Smooth muscle cell (in vitro differentiated cells): ENCODE results near the gene METTL22. TPM values are rescaled to one million over a fixed set of nuclear protein-coding genes. Genes with fewer than 3 reads are reported as not detected.
A peak's percentile ranks its signal among the peaks of the same experiment; 100 is the strongest.

Source experiments
- DNase-seq: peaks from one replicate; lab custom pipeline; 2025; ENCODE audit not compliant: unreplicated experiment; lab: John Stamatoyannopoulos, UW
- H2AFZ ChIP-seq: fragments of 200-600 bp; sonication (generic); 2 replicates; pipeline ENCODE4 v1.6.0; 2016; ENCODE audit warnings: antibody characterized with exemption, low read depth, mild to moderate bottlenecking
- H3F3A ChIP-seq: fragments of 200-600 bp; sonication (generic); 2 replicates; pipeline ENCODE4 v1.6.0; 2017; ENCODE audit warnings: antibody characterized with exemption, low read depth
- H3K27ac ChIP-seq: fragments of 200-600 bp; sonication (generic); 2 replicates; pipeline ENCODE4 v1.5.1; 2016; ENCODE audit warnings: low read depth, mild to moderate bottlenecking
- H3K27me3 ChIP-seq: fragments of 200-600 bp; sonication (generic); 2 replicates; pipeline ENCODE4 v1.6.1; 2016; ENCODE audit warnings: low read depth, mild to moderate bottlenecking
- H3K36me3 ChIP-seq: fragments of 200-600 bp; sonication (generic); 2 replicates; pipeline ENCODE4 v1.5.1; 2016; ENCODE audit warnings: low read depth
- H3K4me1 ChIP-seq: fragments of 200-600 bp; sonication (generic); 2 replicates; pipeline ENCODE4 v1.5.1; 2016; ENCODE audit warnings: low read depth
- H3K4me2 ChIP-seq: fragments of 200-600 bp; sonication (generic); 2 replicates; pipeline ENCODE4 v1.6.0; 2016; ENCODE audit warnings: mild to moderate bottlenecking
- H3K4me3 ChIP-seq: fragments of 200-600 bp; sonication (generic); 2 replicates; pipeline ENCODE4 v1.5.1; 2016; ENCODE audit warnings: mild to moderate bottlenecking
- H3K79me2 ChIP-seq: fragments of 200-600 bp; sonication (generic); 2 replicates; pipeline ENCODE4 v1.6.0; 2016; ENCODE audit warnings: low read depth, mild to moderate bottlenecking
- H3K9ac ChIP-seq: fragments of 200-600 bp; sonication (generic); 2 replicates; pipeline ENCODE4 v1.6.0; 2016; ENCODE audit warnings: low read depth
- H3K9me3 ChIP-seq: fragments of 200-600 bp; sonication (generic); replicated peaks from 2 replicates; pipeline ENCODE4 v1.5.1; 2016; ENCODE audit warnings: low read depth
- H4K20me1 ChIP-seq: fragments of 200-600 bp; sonication (generic); 2 replicates; pipeline ENCODE4 v1.6.0; 2016; ENCODE audit warnings: low read depth
- CTCF ChIP-seq: fragments of 200-600 bp; sonication (generic); IDR thresholded peaks from 2 replicates; pipeline ENCODE4 v1.5.1; 2017; ENCODE audit warnings: borderline replicate concordance, mild to moderate bottlenecking, antibody characterized with exemption; ENCODE audit not compliant: insufficient read depth, poor library complexity, severe bottlenecking
- WGBS: methylation state at CpG from one replicate; pipeline ENCODE4 v1.1.7; 2016; ENCODE audit warnings: low lambda C conversion rate; 5-methylcytosine and 5-hydroxymethylcytosine counted together
- polyA plus RNA-seq: library from polyadenylated mRNA; unstranded; fragments of >200 nt; fragmentation: Nextera tagmentation; extraction: Ambion mirVana; gene quantifications from 2 replicates; pipeline ENCODE4 v1.2.1, GENCODE V29; 2016
- total RNA-seq: library from RNA; depleted of rRNA; stranded (reverse); fragments of >200 nt; gene quantifications from 2 replicates; pipeline ENCODE4 v1.2.3, GENCODE V29; 2014

The METTL22 gene
- total RNA-seq: 19.2 and 21.2 TPM in 2 replicates
- polyA plus RNA-seq: 33.0 and 37.4 TPM in 2 replicates

- peaks cover 2% of the 10 kb centered on the region for H3K36me3 ChIP-seq
- no peaks in the 10 kb centered on the region for H3F3A ChIP-seq
- H3K4me3 ChIP-seq: peak within 1 kb of the TSS; percentile 86
- peaks cover 35% of the 10 kb centered on the region for H3K79me2 ChIP-seq
- H4K20me1 ChIP-seq: peaks cover 36% of the 10 kb centered on the region
- peak within 1 kb of the TSS; percentile 99 for H3K9ac ChIP-seq
- WGBS: 1% methylated on average over 48 of the region's 51 CpGs
- H3K27me3 ChIP-seq: no peaks in the 10 kb centered on the region
- H3K4me2 ChIP-seq: peak within 1 kb of the TSS; percentile 90
- TF ChIP-seq CTCF: no peak
- H3K4me1 ChIP-seq: peaks cover 6% of the 10 kb centered on the region
- H3K27ac ChIP-seq: peak within 1 kb of the TSS; percentile 94
- H3K9me3 ChIP-seq: no peaks in the 10 kb centered on the region
- peak within 1 kb of the TSS; percentile 85 for H2AFZ ChIP-seq
- DNase-seq: peak; percentile 68
Measured at GRCh38 chr16:8621572-8622314, at the start of gene METTL22. Gene METTL22 (plus strand): TSS chr16:8621698. CDS start chr16:8625666, 3,968 bp downstream.

GRCh38 chr16:8572063-8572918, 49.2 kb upstream of the METTL22 start:
- Histone ChIP-seq H3K79me2 (no peaks in the 10 kb centered on the region), H3K27me3 (peaks cover 20% of the 10 kb centered on the region), H3K27ac (no peak overlapping the region), H3K4me3 (no peak overlapping the region), H3K36me3 (no peaks in the 10 kb centered on the region), H2AFZ (no peak overlapping the region), H4K20me1 (no peaks in the 10 kb centered on the region), H3K4me2 (no peak overlapping the region), H3K4me1 (peaks cover 7% of the 10 kb centered on the region), H3F3A (no peaks in the 10 kb centered on the region), H3K9ac (no peak overlapping the region), H3K9me3 (no peaks in the 10 kb centered on the region)
- 84% methylated on average over 11 of the region's 11 CpGs for WGBS
- no peak for TF ChIP-seq CTCF
- DNase-seq: no peak

DNA sequence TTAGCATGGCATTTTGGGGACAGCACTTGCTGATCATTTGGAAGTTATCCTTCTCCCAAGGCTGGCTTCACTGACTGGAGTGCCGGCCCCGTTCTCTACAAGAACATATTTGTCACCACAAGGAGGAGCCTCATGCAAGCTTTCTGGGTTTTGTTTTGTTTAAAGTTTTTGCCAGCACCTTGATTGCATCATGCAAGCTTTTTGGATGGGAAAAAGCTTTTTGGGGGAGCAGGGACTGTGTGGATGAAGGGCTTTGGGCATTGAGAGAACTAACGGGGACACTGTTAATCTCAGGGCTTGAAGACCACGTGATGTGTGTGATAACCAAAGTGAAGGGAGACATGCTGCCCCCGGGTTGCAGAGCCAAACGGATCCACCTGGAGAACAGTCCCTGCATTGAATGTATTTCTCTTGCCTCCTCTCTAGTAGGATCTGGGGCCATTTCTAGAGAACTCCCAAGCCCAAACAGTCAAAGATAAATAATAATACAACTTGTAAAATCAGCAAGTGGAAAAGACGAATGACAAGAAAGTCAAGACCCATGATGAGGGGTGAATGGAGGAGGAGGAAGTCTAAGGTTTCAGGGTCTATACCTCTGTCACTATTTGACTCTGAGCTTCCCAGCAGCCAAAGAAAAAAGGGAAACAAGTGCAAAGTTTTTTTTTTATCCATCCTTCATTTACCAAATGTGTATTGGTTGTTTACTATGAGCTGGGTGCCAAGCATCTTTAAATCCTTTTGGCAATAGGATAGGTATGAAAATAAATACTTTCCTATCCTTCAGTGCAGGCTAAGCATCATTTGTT, 48.4 kb upstream of the METTL22 start:
- peak; percentile 40 for TF ChIP-seq CTCF
- H3K9ac ChIP-seq: no peak overlapping the region
- H3K27me3 ChIP-seq: peaks cover 20% of the 10 kb centered on the region
- no peaks in the 10 kb centered on the region for H3K79me2 ChIP-seq
- H3K4me3 ChIP-seq: no peak overlapping the region
- no peak for DNase-seq
- WGBS: 48% methylated on average over 7 of the region's 7 CpGs
- H3F3A ChIP-seq: no peaks in the 10 kb centered on the region
- no peaks in the 10 kb centered on the region for H3K9me3 ChIP-seq
- no peak overlapping the region for H3K4me2 ChIP-seq
- H2AFZ ChIP-seq: no peak overlapping the region
- H4K20me1 ChIP-seq: no peaks in the 10 kb centered on the region
- peaks cover 7% of the 10 kb centered on the region for H3K4me1 ChIP-seq
- H3K36me3 ChIP-seq: no peaks in the 10 kb centered on the region
- H3K27ac ChIP-seq: no peak overlapping the region
